Embryonic facial prominence (tissue), 1 donor: Measurements from ENCODE around the gene UNC80.

ENCODE experiments used
- DNase-seq: peaks from one replicate; pipeline ENCODE4 v3.0.0-alpha.2; 2016; ENCODE audit errors: extremely low spot score

Gene UNC80

DNA sequence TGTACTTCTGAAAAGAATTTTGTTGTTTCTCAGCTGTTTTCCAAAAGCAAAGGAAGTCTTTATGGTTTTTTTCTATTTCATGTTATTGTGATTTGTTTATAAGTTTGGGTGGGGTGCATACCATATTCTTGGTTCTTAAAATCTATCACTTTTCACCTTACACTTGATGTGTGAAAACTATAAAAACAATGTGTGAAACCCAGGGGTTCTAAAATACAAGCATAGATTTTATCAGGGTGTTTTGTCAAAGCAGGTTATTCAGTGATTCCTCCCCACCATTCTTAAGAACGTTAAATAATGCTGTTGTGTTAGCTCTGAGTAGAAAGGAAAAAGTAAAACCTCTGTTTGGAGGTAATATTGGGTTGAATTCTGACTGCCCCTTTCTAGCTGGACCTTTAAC, 248.5 kb downstream of the UNC80 start:
- no peak for DNase-seq

DNA sequence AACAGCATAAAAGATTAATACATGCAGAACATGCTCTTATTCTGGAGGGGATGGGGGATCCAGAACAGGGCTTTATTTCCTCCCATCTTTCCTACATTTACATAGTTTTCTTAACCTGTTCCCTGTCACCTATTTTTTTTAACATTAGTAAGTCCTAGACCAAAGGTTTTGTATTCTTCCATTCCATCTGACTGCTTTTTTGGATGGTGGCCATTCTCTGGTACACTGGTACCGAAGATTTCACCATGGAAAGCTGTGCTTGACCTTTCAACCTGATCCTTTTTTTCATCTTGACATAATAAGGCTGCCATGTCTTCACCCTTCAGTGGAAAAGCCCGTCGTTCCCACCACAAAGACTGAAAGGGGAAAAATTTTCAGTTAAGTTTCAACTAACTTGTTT, 251.2 kb downstream of the UNC80 start:
- no peak for DNase-seq

DNA sequence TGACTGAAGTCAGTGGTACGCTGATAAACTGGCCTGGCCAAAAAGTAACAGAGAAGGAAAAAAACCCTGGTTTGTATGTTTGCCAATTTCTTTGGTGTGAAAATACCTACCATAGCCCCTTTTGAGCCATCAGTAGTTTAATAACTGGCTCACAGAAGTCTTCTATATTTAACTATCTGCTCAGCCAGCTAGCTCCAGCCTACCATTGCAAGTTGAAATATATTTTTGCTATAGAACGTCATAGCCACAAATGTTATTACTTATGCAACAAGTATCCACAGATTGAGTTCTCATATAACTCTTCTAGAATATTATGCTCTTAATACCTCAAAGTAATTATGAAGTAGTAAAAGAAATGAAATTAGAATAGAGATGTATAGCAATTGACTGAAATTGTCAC, 256.0 kb downstream of the UNC80 start:
- no peak for DNase-seq

- DNase-seq = no peak
These were observed 256.5 kb downstream of the UNC80 start for GRCh38 chr2:210028178-210028577.

- DNase-seq = no peak
These were observed 262.6 kb downstream of the UNC80 start for GRCh38 chr2:210034087-210034683.

GRCh38 chr2:210035679-210036078, 264.0 kb downstream of the UNC80 start:
- no peak for DNase-seq

DNA sequence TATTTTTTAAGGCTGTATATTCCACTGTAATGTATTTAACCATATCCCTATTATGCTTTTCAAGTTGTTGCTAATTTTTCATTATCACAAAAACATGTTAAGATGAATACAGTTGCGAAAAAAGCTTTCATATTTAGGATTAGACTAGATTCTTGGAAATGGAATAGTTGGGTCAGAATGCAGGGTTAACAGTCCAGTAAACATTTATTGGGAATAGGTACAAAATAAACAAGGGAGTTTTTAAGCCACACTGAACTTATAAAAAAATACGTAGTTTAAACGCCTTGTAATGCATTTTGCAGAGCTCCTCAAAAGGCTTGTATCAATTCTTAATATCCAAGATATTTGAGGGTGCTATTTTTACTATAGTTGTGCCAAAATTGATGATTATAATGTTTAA, 266.4 kb downstream of the UNC80 start:
- DNase-seq = no peak

DNA sequence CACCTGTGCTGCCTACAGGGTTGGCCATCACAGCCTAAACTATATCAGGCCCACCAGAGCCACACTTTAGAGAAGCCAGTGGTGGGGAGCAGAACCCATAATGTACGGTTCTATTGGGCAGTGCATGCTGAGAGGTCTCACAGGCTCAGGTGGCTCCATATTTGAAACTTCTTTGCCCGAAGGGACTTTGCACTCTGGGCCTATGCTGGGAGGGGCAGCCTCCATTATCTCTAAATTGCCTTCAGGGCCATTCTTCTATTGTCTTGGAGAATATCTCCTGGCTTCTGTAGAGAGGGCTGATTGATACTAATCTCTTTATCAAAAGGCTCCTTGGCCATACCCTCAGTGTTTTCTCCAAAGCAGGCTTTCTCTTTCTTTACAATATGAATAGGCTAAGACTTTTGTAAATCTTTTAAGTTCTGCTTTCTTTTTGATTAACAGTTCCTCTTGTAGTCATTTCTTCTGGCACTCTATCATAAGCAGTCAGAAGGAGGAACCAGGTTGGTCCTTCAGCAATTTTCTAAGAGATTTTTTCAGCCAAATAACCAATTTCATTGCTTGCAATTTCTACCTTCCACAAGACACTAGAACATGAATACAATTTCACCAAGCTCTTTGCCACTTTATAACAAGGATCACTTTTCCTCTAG, 275.3 kb downstream of the UNC80 start:
- DNase-seq = no peak
